Urothelium cell line (cell line): ENCODE data around the gene PARD3B.

Source experiments
- DNase-seq: peaks from one replicate; pipeline ENCODE4 v3.0.0; 2011; ENCODE audit warnings: low spot score, mixed read lengths
- FAIRE-seq: peaks from 2 replicates; lab custom pipeline; 2011; peaks lifted over from hg19 to GRCh38; lab: Jason Lieb, UNC

Gene PARD3B

GRCh38 chr2:205527801-205528200 is 982.5 kb downstream of the PARD3B start:
- DNase-seq: no peak
- no peak for FAIRE-seq

- FAIRE-seq: no peak
- DNase-seq: no peak
These were observed 985.8 kb downstream of the PARD3B start for GRCh38 chr2:205531072-205531471.

- no peak for FAIRE-seq
- DNase-seq: no peak
These were observed 986.3 kb downstream of the PARD3B start for GRCh38 chr2:205531489-205532148.

- no peak for DNase-seq
- no peak for FAIRE-seq
These were observed 989.7 kb downstream of the PARD3B start for GRCh38 chr2:205535001-205535400.

GRCh38 chr2:205539603-205540002 is 994.3 kb downstream of the PARD3B start:
- DNase-seq (peak; percentile 17), FAIRE-seq (no peak)

GRCh38 chr2:205540036-205540435 is 994.8 kb downstream of the PARD3B start:
- FAIRE-seq (no peak), DNase-seq (no peak)

GRCh38 chr2:205543262-205543843 is 998.1 kb downstream of the PARD3B start:
- DNase-seq (no peak), FAIRE-seq (no peak)

- DNase-seq: no peak
- no peak for FAIRE-seq
These were observed 998.8 kb downstream of the PARD3B start for GRCh38 chr2:205543937-205544702.

- DNase-seq: no peak
- FAIRE-seq: no peak
These were observed 1000.9 kb downstream of the PARD3B start for GRCh38 chr2:205545971-205546816.

- FAIRE-seq: no peak
These were observed 1010.4 kb downstream of the PARD3B start for GRCh38 chr2:205555566-205556230.

GRCh38 chr2:205556357-205556756 is 1011.1 kb downstream of the PARD3B start:
- FAIRE-seq (no peak), DNase-seq (no peak)

More at GRCh38 chr2:205555566-205556230, 1010.4 kb downstream of the PARD3B start:
- DNase-seq: no peak

- FAIRE-seq (no peak), DNase-seq (no peak)
These were observed 1011.7 kb downstream of the PARD3B start for GRCh38 chr2:205556841-205557539.

- FAIRE-seq (no peak), DNase-seq (no peak)
These were observed 1012.6 kb downstream of the PARD3B start for GRCh38 chr2:205557873-205558272.

GRCh38 chr2:205561441-205561840 is 1016.2 kb downstream of the PARD3B start:
- DNase-seq (no peak), FAIRE-seq (no peak)

GRCh38 chr2:205563646-205564045 is 1018.4 kb downstream of the PARD3B start:
- no peak for DNase-seq
- no peak for FAIRE-seq

GRCh38 chr2:205564346-205565141 is 1019.3 kb downstream of the PARD3B start:
- FAIRE-seq (no peak), DNase-seq (no peak)

GRCh38 chr2:205565142-205565522 is 1019.9 kb downstream of the PARD3B start:
- no peak for FAIRE-seq
- DNase-seq: no peak

GRCh38 chr2:205566606-205567168 is 1021.4 kb downstream of the PARD3B start:
- DNase-seq (no peak), FAIRE-seq (no peak)

GRCh38 chr2:205568620-205569019 is 1023.3 kb downstream of the PARD3B start:
- FAIRE-seq (no peak), DNase-seq (no peak)
